Fibroblast of skin of scalp (primary cell): ENCODE measurements around the gene SNAP47. TPM values are rescaled to one million over a fixed set of nuclear protein-coding genes. Genes with fewer than 3 reads are reported as not detected.
"Not testable (repeated sequence)": the region's sequence is repeated elsewhere in the genome, so short reads cannot be mapped to it uniquely, and the experiment has no call there.

Experiments
- DNase-seq: peaks from one replicate; pipeline ENCODE4 v3.0.0-alpha.2; 2013
- polyA plus RNA-seq, 2 experiments: library from polyadenylated mRNA; unstranded; fragments of 120-200 nt; gene quantifications; one replicate each; pipeline ENCODE4 v1.2.1, GENCODE V29; 2013; ENCODE audit not compliant: insufficient read length in 2 of 2

The SNAP47 gene, protein sequence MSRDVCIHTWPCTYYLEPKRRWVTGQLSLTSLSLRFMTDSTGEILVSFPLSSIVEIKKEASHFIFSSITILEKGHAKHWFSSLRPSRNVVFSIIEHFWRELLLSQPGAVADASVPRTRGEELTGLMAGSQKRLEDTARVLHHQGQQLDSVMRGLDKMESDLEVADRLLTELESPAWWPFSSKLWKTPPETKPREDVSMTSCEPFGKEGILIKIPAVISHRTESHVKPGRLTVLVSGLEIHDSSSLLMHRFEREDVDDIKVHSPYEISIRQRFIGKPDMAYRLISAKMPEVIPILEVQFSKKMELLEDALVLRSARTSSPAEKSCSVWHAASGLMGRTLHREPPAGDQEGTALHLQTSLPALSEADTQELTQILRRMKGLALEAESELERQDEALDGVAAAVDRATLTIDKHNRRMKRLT
- polyA plus RNA-seq (2013, experiment 1 of 2; ENCODE audit: insufficient read length), result 26.3 TPM
- polyA plus RNA-seq (2013, experiment 2 of 2; ENCODE audit: insufficient read length), result 25.7 TPM

DNA sequence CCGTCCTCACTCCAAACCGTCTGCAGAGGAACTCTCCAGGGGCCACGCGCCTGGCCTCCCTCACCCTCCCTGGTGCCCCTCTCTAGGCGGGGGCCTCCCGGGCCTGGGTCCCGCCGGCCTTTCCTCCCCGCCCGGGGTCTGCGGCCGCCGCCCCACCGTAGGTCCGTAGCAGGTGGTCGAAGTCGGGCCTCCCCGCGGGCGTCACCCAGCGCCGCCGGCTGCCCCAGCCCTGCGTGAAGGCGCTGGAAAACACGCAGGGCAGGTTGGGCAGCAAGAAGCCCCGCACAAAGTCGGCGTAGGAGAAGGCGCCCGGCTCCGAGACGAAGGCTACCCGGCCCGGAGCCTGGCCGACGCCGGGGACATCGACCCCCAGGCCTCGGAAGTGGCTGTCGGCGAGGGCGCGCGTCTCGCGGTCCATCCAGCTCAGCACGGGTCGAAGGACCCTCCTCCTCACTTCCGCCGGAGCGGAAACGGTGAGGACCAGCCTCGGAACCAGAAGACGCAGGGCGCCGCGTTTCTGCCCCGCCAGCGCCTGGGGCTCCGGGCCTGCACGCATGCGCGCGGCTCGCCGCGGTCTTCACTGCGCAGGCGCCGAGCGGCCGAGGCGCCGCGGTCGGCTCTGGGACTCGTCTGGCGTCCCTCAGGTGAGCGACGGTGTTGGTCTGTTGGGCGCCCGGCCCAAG lies at the start of gene SNAP47, which contains the start of gene JMJD4:
Gene SNAP47, plus strand, starts transcription at position 580 of the 683 bp plus-strand sequence. CDS start 12,302 bp downstream, outside the sequence.
Gene JMJD4, minus strand, starts transcription at position 447 of the 683 bp plus-strand sequence. Its CDS starts 29 bp downstream, at position 418.
- DNase-seq, result peak; percentile 92

DNA sequence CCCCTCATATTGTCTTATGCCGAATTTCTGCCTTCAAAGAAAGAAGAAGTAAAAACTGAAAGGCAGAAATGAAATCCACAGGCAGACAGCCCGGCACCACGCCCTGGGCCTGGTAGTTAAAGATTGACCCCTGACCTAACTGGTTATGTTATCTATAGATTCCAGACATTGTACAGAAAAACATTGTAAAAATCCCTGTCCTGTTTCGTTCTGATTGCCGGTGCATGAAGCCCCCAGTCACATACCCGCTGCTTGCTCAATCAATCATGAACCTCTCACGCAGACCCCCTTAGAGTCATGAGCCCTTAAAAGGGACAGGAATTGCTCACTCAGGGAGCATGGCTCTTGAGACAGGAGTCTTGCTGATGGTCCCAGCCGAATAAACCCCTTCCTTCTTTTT lies 49.4 kb upstream of the SNAP47 start:
- no peak for DNase-seq

DNA sequence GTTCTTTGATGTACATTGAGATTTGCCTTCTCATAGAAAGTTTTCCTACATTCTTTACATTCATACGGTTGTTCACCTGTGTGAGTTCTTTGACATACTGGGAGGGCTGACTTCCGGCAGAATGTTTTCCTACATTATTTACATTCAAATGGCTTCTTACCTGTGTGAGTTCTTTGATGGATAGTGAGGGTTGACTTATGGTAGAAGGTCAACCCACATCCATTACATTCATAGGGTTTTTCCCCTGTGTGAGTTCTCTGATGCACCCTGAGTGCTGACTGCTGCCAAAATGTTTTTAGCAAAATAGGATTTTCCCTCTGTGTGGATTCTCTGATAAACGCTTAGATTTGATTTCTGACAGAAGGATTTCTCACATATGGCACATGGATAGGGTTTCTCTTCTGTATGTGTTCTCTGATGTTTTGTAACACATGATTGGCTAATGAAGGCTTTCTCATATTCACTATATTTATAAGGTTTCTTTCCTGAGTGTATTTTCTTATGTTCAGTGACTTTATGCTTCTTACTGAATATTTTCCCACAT lies 37.8 kb upstream of the SNAP47 start:
- DNase-seq, result no peak

DNA sequence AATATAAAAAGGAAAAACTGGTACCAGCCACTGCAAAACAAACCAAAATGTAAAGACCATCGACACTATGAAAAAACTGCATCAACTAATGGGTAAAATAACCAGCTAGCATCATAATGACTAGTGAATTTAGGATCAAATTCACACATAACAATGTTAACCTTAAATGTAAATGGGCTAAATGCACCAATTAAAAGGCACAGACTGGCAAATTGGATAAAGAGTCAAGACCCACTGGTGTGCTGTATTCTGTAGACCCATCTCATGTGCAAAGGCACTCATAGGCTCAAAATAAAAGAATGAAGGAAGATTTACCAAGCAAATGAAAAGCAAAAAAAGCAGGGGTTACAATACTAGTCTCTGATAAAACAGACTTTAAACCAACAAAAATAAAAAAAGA lies 33.6 kb upstream of the SNAP47 start:
- DNase-seq, result not testable (repeated sequence)

DNA sequence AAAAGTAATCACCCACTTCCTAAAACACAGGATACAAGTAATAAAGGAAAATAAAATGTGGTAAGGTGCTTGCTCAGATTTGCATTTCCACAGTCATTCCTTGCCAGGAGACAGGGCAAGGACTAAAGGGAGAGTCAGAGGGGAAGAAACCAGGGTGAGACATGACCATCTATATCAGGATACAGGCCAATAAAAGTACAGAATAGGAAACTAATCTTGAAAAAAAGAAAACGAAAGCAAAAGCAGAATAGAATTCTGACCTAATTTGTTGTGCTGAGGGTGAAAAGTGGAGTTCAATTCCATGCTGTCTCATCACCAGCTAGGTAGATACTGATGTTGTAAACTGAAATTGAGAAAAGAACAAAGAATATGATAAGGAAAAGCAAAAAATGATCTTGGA lies 27.4 kb upstream of the SNAP47 start:
- DNase-seq, result no peak

DNA sequence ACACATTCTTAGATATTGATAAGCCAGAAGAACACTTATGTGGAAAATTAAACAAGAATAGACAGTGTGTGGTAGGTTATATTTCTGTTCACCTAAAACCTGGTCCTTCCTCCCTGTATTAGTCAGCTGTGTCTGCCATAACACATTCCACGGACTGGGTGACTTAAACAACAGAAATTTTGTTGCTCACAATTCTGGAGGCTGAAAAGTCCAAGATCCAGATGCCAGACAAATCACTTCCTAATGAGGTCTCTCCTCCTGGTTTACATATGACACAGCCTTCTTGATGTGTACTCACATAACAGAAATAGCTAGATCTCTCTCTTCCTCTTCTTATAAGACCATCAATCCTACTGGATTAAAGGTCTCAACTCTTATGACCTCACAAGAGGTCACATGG lies 25.8 kb upstream of the SNAP47 start:
- no peak for DNase-seq

DNA sequence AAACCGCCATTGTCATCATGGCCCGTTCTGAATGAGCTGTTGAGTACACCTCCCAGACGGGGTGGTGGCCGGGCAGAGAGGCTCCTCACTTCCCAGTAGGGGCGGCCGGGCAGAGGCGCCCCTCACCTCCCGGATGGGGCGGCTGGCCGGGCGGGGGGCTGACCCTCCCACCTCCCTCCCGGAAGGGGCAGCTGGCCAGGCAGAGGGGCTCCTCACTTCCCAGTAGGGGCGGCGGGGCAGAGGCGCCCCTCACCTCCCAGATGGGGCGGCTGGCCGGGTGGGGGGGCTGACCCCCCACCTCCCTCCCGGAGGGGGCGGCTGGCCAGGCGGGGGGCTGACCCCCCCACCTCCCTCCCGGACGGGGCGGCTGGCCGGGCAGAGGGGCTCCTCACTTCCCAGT lies 24.8 kb upstream of the SNAP47 start:
- not testable (repeated sequence) for DNase-seq

DNA sequence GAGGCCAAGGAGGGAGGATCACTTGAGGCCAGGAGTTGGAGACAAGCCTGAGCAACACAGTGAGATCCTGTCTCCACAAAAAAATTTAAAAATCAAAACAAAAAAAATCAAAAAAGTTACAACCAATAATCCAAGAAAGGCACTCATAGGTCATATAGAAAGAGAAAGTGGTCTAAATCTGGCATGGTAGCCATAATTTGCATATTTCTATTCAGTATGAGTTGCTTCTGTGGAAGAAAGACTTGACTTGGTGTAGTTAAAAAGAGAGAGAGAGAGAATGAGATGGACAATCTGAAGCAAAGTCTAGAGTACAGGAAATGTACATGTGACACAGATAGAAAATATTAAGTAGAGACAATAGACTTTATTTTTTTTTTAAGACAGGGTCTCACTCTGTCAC lies 22.6 kb upstream of the SNAP47 start:
- DNase-seq, result no peak

DNA sequence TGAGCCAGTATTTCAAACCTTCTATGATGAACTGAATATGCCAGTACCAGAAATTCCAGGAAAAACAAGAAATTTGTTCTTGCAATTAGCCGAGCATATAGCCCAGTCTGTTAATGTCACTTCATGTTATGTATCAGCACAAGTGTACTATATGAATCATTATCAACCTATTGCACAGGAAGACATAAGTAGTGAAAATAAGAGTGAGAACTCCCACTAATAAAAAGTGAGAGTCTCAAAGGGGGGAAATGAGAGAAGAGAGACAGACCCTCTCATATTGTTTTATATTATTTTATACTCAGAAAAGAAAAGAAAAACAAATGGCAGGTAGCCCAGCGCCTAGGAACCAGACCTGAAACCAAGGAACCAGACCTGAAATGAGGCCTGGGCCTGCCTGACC lies 16.3 kb upstream of the SNAP47 start:
- no peak for DNase-seq

DNA sequence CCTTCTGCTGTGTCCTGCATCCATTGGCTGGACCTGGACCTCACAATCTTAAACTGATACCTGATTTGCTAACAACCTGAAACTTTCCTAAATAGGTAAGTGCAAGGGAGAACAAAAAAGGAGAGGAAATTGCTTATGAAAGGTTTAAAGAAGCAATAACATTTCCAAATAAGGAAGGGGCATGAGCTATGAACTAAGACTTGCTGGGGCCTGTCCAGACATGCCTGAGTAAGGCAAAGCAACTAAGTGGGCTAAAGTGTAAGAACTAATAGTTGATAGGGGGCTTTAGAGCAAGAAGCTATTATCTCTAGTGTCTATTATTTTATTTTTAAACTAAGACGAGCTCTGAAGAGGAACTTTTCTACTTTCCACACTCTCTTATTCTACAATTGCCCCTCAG lies 11.8 kb upstream of the SNAP47 start:
- no peak for DNase-seq

DNA sequence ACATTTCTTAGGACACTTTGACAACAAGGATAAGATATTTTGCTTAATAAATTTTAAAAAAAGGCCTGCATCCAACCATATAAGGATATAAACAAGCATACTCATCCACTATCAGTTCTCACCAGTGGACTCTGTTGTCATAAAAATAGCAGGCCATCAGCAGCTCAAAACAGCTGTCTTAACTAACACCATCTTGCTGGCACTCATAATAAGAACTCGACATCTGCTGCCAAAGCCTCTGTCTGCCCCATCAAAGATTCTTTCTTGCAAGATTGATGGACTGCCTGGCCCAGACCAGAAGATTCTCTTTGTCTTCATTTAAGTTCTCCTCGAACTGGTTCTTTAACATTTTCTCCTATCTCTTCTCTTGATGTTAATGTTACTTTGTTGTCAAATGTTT lies 10.2 kb upstream of the SNAP47 start:
- DNase-seq, result no peak

DNA sequence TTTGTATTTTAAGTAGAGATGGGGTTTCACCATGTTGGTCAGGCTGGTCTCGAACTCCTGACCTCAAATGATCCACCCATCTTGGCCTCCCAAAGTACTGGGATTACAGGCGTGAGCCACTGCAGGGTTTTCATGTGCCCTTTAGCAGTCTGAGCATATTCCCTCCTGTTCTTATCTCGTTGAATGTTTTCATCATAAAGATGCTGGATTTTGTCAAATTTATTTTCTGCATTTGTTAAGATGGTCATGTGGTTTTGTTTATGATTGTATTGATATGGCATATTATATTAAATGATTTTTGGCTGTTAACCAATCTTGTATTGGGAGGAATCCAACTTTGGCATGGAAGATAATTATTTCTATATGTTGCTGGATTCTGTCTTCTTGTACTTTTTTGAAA lies 8.9 kb upstream of the SNAP47 start:
- DNase-seq, result no peak

DNA sequence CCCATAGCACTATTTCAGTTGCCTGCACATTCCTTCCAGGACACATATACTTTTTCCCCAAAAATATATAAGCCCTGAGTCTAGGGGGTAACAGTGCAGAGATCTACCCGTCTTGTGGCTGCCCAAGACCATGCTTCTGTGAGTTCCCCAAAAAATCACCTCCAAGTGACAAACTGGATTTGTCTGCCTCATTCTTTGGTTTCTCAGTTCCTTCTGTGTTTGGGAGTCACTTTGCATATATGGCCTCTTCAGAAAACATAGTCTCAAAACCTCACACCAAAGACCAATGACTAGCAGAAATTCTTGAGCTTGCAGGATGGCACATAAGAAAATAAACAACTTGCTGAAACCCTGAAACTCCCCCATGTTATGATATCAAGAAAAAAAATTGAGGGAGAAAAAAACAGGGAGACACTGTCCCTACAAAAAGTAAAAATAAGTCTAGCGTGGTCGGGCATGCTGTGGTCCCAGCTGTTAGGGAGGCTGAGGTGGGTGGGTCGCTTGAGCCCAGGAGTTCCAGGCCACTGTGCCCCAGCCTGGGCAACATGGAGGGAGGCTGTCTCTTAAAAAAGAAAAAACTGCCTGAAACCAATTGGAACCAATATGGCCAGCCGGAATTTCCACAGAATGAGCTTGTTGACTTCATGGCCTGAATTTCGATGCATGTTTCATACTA lies 8.2 kb upstream of the SNAP47 start:
- no peak for DNase-seq

DNA sequence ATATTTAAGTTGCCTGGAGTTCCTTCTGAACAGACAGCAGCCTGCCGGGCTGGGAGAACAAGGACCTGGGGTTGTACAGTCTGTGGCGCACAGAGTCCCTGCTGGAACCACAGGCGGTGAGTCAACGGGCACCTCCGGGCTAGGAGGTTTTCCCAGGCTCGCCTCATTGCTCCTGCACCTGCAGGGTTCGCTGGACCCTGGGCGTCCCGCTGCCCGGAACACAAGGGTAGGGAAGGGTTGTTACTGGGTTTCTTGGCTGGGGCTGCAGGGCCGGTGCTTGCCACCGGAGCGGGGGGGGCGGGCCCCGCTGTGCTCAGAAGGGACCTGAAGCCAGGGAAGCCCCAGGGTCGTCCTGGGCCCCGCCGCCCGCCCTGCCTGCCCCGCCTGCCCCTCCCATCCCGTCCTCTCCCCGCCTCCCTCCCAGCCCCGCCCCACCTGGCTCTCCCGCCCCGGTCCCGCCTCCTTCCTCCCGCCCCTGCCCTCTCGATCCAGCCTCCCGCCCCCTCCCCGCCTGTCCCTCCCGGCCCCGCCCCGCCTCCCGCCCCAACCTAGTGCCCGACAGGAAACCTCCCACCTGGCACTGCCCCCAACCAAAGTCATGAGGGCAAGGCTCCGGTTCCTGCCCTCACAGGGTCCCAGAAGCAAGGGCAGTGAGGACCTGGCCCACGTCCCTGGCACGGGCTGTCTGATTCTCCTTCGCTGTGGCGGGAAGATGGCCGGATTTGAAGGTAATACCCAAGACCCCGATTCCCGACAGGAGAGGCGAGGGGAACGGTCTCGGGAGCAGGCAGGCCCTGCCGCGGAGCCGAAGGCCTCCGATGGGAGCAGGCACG lies 7.0 kb upstream of the SNAP47 start:
- DNase-seq, result peak; percentile 47

DNA sequence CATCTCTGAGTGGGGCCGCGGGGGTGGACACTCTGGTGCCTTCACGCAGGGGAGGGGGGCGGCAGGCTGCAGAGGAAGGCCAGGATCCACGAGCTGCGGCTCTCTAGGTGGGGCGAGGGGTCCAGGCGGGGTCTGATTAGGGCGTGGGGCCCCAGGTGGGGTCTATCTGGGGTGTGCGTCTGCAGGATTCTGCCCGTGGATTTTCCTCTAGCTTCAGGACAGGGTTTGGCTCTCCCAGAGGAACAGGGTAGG lies 6.4 kb upstream of the SNAP47 start:
- no peak for DNase-seq

DNA sequence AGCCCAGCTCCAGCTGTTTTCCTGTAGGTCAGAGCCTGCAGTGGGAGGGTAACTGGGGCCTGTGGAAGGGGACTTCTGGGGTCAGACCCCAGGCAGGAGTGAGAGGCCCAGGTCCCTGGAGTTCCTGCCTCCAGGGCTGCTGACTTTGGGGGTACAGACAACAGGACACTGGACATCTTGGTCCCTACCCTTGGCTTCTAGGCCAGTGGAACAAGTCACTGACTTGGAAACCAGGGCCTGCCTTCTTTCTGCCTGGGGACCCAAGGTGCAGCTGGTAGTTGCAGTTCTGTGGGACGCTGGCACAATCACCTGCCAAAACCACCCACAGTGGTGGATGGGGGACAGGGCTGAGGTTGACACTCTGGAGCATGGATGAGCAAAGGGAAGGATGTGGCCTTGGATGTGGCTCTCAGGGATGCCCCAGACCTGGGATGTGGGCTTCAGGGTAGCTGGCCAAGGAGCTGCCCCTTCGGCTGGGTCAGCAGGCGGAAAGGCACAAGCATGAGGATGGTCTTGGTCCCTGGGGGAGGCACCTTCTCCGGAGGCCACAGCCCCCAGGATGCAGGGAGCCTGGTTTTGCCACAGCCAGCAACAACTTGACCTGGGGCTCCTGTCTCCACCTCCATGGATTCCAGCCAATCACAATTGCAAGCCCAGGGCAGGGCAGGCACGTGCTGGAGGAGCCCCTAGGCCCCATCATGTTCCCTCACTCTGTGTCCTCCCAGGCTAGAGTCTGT lies 5.9 kb upstream of the SNAP47 start:
- no peak for DNase-seq

DNA sequence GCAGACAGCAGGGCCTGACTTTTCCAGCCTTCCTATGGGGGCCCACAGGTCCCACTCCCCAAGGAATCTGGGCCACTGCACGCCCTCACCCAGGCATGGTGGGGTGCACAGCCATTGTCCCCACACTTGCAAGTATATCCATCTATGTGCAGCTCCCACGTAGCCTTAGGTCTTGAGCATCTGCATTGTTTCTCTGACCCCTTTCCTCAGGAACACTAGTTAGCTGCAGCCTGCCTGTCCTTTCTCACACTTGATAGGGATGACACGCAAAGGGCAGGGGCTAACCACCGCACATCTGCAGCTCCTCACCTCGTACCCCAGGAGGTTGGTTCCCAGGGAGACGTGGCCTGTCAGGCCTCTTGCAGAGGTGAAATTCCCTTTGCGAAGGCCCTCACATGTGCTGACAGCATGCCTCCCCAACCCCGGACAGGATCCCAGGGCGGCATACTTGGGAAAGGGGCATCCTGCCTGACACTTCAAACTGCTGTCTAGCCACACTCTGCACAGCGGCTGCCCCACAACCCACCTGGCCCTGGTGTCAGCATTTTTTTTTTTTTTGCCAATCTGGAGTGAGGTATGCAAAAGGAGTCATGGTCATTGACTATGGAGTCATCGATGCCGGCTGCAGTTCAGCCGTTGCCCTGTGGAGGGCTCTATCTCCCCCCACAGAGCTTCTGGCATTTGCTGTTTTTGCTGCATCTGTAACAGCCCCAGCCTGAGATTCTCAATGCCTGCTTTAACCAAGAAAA lies 5.2 kb upstream of the SNAP47 start:
- DNase-seq, result peak; percentile 64

DNA sequence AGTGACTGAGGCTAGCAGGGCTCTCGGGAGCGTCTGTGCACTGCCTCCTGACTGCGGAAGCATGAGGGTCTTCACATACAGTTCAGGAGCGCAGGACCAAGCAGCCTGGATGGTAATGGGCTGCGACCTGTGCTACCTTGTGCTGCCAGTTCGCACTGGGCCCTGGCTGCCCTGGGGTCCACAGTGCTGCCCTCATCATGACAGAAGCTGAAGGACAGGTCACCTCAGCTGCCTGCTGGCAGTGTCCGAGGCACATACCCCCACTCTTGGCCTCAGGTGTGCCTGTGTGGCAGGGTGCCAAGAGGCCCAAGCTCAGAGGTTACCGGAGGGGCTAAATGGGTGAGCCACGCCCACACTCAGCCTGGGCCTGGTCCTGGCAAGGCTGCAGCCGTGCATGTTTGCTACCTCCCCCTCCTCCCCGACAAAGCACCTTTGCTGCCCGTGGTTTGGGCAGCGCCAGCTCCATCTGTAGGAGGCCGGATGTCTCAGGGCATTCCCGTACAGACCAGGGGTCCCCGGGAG lies 4.5 kb upstream of the SNAP47 start:
- DNase-seq, result no peak

DNA sequence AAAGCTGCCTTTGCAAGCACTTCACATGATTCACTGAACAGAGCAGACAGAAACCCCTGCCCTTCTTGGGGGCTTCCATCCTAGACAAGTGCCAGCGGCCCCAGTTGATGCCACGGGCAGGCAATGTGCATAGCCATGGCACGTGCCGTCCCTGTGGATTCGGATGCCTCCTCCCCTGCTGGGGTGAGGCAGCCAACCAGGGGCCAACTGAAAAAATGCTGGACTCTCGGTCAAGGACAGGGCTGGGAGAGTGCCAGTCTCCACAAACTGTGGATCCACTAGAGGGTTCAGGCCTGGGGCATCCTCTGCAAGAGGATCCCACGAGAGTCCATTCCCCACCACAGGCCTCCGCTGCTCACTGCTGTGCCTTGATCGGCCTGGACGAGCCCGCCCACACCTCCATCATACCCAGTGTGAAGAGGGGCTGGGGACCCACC lies 4.0 kb upstream of the SNAP47 start:
- no peak for DNase-seq
